ENCODE measurements around the gene CCL28. TPM values are rescaled to one million over a fixed set of nuclear protein-coding genes. Genes with fewer than 3 reads are reported as not detected.

CCL28 gene
- total and polyA plus RNA-seq, 9 of the 15 experiments (the other 6 are each of a cell fraction or from before 2014, with no cell fraction given) = not detected

GRCh38 chr5:43336159-43336558 is 76.0 kb downstream of the CCL28 start (continued):
- TF ChIP-seq TAF9B (IDR thresholded peaks at IDR 0.05; ENCODE audit: partially characterized antibody) (peak; percentile 40), C11orf30 (IDR thresholded peaks at IDR 0.05; ENCODE audit: low read depth) (0 out of 2 replicates have a peak, but pooled peaks have one; percentile 11), CBX1 (IDR thresholded peaks at IDR 0.05; ENCODE audit: low read depth) (no peak), ATF3 (IDR thresholded peaks at IDR 0.05) (peak; percentile 98), ATF3 (CRISPR knock-in tag; conservative IDR thresholded peaks at IDR 0.05) (no peak), FOSL1 (tag; conservative IDR thresholded peaks at IDR 0.05) (peak; percentile 90), CREBBP (IDR thresholded peaks at IDR 0.05; ENCODE audit: low read depth, low read length) (no peak)

DNA sequence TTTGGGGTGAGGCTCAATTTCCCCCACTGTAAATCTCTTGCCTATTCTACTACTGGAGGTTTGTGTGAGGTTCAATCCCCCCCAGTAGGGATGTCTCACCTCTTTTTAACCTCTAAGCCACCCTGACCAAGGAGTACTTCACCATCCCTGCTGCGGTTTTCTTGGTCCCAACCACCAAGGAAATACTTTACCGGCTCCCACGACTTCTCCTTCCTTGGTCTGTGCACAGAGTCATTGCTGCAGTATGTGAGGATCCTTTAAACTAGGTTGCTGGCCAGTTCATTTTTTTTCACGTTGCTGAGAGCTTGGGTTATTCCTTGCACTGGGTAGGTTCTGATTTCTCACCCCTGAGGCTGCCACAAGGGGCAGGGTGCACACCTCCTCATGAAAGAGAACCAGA is 76.5 kb downstream of the CCL28 start:
- intact Hi-C loops (cut with micrococcal nuclease) (no loop called here), in situ Hi-C loops (cut with MboI) (no loop called here)
- Histone ChIP-seq H3K27me3 (ENCODE audit: control insufficient read depth in 2 of 2, insufficient read depth in 2 of 2, low read length in 2 of 2) (no peaks in the 10 kb centered on the region), H3K4me1 (replicated peaks in 1 of 2; ENCODE audit: control insufficient read depth in 2 of 2, insufficient read depth in 2 of 2, low read length in 2 of 2) (no peaks in the 10 kb centered on the region; a peak in 1 of 5 replicates), H3K4me3 (no peak overlapping the region), H3K9me1 (ENCODE audit: control insufficient read depth, insufficient read depth, low read length) (no peaks in the 10 kb centered on the region), H3K9me3 (replicated peaks; ENCODE audit: control insufficient read depth, insufficient read depth, low read depth, low read length) (peaks cover 13% of the 10 kb centered on the region), H3K36me3 (ENCODE audit: control insufficient read depth, insufficient read depth, low read length) (no peaks in the 10 kb centered on the region), H4K20me1 (replicated peaks; ENCODE audit: control insufficient read depth, insufficient read depth, low read length) (no peaks in the 10 kb centered on the region), H3K79me2 (ENCODE audit: control insufficient read depth, insufficient read depth, low read length) (no peaks in the 10 kb centered on the region), H3K27ac (ENCODE audit: extremely low read depth, low read depth, low read length) (no peak overlapping the region), H3K4me2 (ENCODE audit: insufficient read depth, low read length) (no peak overlapping the region), H2AFZ (ENCODE audit: low read depth, low read length) (no peak overlapping the region), H3K9ac (ENCODE audit: insufficient read depth in 1 of 2, low read depth in 2 of 2, low read length in 2 of 2) (no peak overlapping the region)
- FAIRE-seq (no peak), ATAC-seq (no peak), DNase-seq (ENCODE audit: extremely low read depth in 1 of 4, low spot score in 3 of 4) (no peak)
- POLR2A ChIA-PET = no interaction called here
- BruUV-seq (replicated peaks) = no TSS peak
- WGBS (ENCODE audit: insufficient coverage, low coverage, missing lambda C conversion rate) = 0% methylated on average over 4 of the region's 4 CpGs
- CTCF ChIA-PET (ENCODE audit: low intra/inter-chr PET ratio) = no interaction called here
- TF ChIP-seq, protein P1, sequence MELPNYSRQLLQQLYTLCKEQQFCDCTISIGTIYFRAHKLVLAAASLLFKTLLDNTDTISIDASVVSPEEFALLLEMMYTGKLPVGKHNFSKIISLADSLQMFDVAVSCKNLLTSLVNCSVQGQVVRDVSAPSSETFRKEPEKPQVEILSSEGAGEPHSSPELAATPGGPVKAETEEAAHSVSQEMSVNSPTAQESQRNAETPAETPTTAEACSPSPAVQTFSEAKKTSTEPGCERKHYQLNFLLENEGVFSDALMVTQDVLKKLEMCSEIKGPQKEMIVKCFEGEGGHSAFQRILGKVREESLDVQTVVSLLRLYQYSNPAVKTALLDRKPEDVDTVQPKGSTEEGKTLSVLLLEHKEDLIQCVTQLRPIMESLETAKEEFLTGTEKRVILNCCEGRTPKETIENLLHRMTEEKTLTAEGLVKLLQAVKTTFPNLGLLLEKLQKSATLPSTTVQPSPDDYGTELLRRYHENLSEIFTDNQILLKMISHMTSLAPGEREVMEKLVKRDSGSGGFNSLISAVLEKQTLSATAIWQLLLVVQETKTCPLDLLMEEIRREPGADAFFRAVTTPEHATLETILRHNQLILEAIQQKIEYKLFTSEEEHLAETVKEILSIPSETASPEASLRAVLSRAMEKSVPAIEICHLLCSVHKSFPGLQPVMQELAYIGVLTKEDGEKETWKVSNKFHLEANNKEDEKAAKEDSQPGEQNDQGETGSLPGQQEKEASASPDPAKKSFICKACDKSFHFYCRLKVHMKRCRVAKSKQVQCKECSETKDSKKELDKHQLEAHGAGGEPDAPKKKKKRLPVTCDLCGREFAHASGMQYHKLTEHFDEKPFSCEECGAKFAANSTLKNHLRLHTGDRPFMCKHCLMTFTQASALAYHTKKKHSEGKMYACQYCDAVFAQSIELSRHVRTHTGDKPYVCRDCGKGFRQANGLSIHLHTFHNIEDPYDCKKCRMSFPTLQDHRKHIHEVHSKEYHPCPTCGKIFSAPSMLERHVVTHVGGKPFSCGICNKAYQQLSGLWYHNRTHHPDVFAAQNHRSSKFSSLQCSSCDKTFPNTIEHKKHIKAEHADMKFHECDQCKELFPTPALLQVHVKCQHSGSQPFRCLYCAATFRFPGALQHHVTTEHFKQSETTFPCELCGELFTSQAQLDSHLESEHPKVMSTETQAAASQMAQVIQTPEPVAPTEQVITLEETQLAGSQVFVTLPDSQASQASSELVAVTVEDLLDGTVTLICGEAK (IDR thresholded peaks at IDR 0.05) = no peak
- TF ChIP-seq, protein P1 (CRISPR knock-in tag; IDR thresholded peaks at IDR 0.05) = no peak
- TF ChIP-seq POLR2AphosphoS2 (IDR thresholded peaks at IDR 0.05; ENCODE audit: low read length) (no peak), TAL1 (IDR thresholded peaks at IDR 0.05) (no peak)
- TF ChIP-seq, protein P2, sequence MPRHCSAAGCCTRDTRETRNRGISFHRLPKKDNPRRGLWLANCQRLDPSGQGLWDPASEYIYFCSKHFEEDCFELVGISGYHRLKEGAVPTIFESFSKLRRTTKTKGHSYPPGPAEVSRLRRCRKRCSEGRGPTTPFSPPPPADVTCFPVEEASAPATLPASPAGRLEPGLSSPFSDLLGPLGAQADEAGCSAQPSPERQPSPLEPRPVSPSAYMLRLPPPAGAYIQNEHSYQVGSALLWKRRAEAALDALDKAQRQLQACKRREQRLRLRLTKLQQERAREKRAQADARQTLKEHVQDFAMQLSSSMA (CRISPR knock-in tag; IDR thresholded peaks at IDR 0.05) = no peak
